Panc1 (cell line): ENCODE results near the gene MMP28. TPM values are rescaled to one million over a fixed set of nuclear protein-coding genes. Genes with fewer than 3 reads are reported as not detected.
A peak's percentile ranks its signal among the peaks of the same experiment; 100 is the strongest.

Experiments used
- ATAC-seq: fragments of 200-7000 bp; cut with Tn5 transposase; 2 replicates; pipeline ENCODE4 v1.9.1; 2020; ENCODE audit warnings: mild to moderate bottlenecking, moderate library complexity
- Bru-seq: library from RNA; stranded (reverse); fragments of 400-500 nt; gene quantifications from one replicate; lab custom pipeline; 2021; lab: Mats Ljungman, UMichigan
- BruChase-seq, 2 experiments: library from RNA; stranded (reverse); fragments of 400-500 nt; gene quantifications; one replicate each; lab custom pipeline; 2021; lab: Mats Ljungman, UMichigan
- BruUV-seq: library from RNA; stranded (reverse); fragments of 400-500 nt; replicated peaks from 2 replicates; lab custom pipeline; 2021; lab: Mats Ljungman, UMichigan
- CTCF ChIA-PET: fragments of 300-600 bp; sonication (Branson Sonifier 250); formaldehyde crosslinking; loops from one replicate; lab custom pipeline; 2022; ENCODE audit warnings: antibody characterized with exemption; lab: Charles Lee
- POLR2A ChIA-PET: fragments of 300-600 bp; sonication (Branson Sonifier 250); formaldehyde crosslinking; loops from one replicate; lab custom pipeline; 2022; ENCODE audit warnings: antibody characterized with exemption; lab: Charles Lee
- DNase-seq: peaks from one replicate; pipeline ENCODE4 v3.0.0-alpha.2; 2010; ENCODE audit warnings: low read depth, low spot score
- H3K27ac ChIP-seq: 2 replicates; pipeline ENCODE4 v1.5.1; 2011; ENCODE audit warnings: mild to moderate bottlenecking, low read length, inconsistent platforms
- H3K27me3 ChIP-seq: fragments of 200-500 bp; sonication (Bioruptor generic); 2 replicates; pipeline ENCODE4 v1.6.0; 2014; ENCODE audit warnings: low read length, inconsistent platforms; ENCODE audit not compliant: control insufficient read depth, insufficient read depth
- H3K36me3 ChIP-seq: fragments of 200-500 bp; sonication (Bioruptor generic); 2 replicates; pipeline ENCODE4 v1.5.1; 2014; ENCODE audit warnings: inconsistent platforms, mild to moderate bottlenecking, low read length, moderate library complexity; ENCODE audit not compliant: control insufficient read depth, insufficient read depth
- H3K4me1 ChIP-seq: 2 replicates; pipeline ENCODE4 v1.5.1; 2011; ENCODE audit warnings: inconsistent platforms, mild to moderate bottlenecking, low read length, moderate library complexity; ENCODE audit not compliant: control insufficient read depth, insufficient read depth
- H3K4me3 ChIP-seq, 2 experiments: 2 replicates each; pipeline ENCODE4 v1.5.1; 2011 to 2012; ENCODE audit warnings: low read depth in 2 of 2, low read length in 2 of 2, mild to moderate bottlenecking in 2 of 2, inconsistent platforms in 1 of 2, moderate library complexity in 1 of 2
- H3K9me3 ChIP-seq: fragments of 200-500 bp; sonication (Bioruptor generic); 2 replicates; pipeline ENCODE4 v1.5.1; 2014; ENCODE audit warnings: low read depth, mild to moderate bottlenecking, inconsistent platforms, low read length, moderate library complexity; ENCODE audit not compliant: control insufficient read depth, insufficient read depth
- CTCF ChIP-seq: fragments of 450-650 bp; IDR thresholded peaks from 2 replicates; pipeline ENCODE4 v1.5.1; 2017; ENCODE audit warnings: mild to moderate bottlenecking
- POLR2AphosphoS5 ChIP-seq: IDR thresholded peaks from 2 replicates; pipeline ENCODE4 v1.6.1; 2012; ENCODE audit warnings: mild to moderate bottlenecking, low read depth, low read length, moderate library complexity
- REST ChIP-seq, 2 experiments: IDR thresholded peaks; 2 replicates each; pipeline ENCODE4 v1.6.1; 2011 to 2012; ENCODE audit warnings: low read depth in 2 of 2, control low read depth in 1 of 2, low read length in 1 of 2, mild to moderate bottlenecking in 1 of 2, moderate library complexity in 1 of 2; ENCODE audit not compliant: insufficient read depth in 1 of 2
- SIN3A ChIP-seq: IDR thresholded peaks from 2 replicates; pipeline ENCODE4 v1.6.1; 2012; ENCODE audit warnings: low read depth, mild to moderate bottlenecking, low read length, moderate library complexity, borderline replicate concordance; ENCODE audit not compliant: insufficient read depth
- TCF7L2 ChIP-seq: IDR thresholded peaks from 2 replicates; pipeline ENCODE4 v1.6.1; 2011; ENCODE audit warnings: mild to moderate bottlenecking, low read depth, low read length, inconsistent platforms
- in situ Hi-C: cut with HindIII; loops from 2 replicates; pipeline ENCODE4 v1.10.0; 2016; ENCODE audit warnings: low sequenced_read_pairs, low pct_unique_long_range_greater_than_20kb
- intact Hi-C: fragments of 100-400 bp; cut with micrococcal nuclease; formaldehyde crosslinking; loops from one replicate; pipeline ENCODE4 v1.10.0; 2022; ENCODE audit not compliant: unreplicated experiment
- long read RNA-seq: library from polyadenylated mRNA; unstranded; transcript quantifications from one replicate; pipeline ENCODE4 v2.0.0, GENCODE V29; 2021; ENCODE audit not compliant: unreplicated experiment
- polyA plus RNA-seq: library from polyadenylated mRNA; unstranded; fragments of >200 nt; gene quantifications from one replicate; pipeline ENCODE4 v1.2.1, GENCODE V29; 2012; ENCODE audit warnings: missing spikeins; ENCODE audit not compliant: insufficient read length
- total RNA-seq: library from RNA; stranded (reverse); gene quantifications from one replicate; pipeline ENCODE4 v1.2.1, GENCODE V29; 2021; ENCODE audit not compliant: unreplicated experiment

Gene MMP28
- total RNA-seq (1.6 TPM), Bru-seq, nascent RNA (percentile 22 among the genes with signal in this experiment), BruChase-seq, experiment 1, labeled RNA remaining after a 2-hour chase (percentile 26 among the genes with signal in this experiment), BruChase-seq, experiment 2, labeled RNA remaining after a 6-hour chase (percentile 24 among the genes with signal in this experiment)
- 1.5 TPM for polyA plus RNA-seq
- long read RNA-seq = 0 reads

GRCh38 chr17:35795007-35795870 is at the start of gene MMP28:
Gene MMP28 (minus strand): TSS chr17:35795641. CDS start chr17:35795377, 264 bp downstream.
- Histone ChIP-seq H3K4me3 (peak within 1 kb of the TSS; percentile 48 to 60), H3K27ac (peak within 1 kb of the TSS; percentile 52; the same call in 1 of the 2 replicates), H3K9me3 (no peaks in the 10 kb centered on the region), H3K27me3 (peaks cover 12% of the 10 kb centered on the region), H3K36me3 (no peaks in the 10 kb centered on the region), H3K4me1 (peaks cover 5% of the 10 kb centered on the region; the same call in 1 of the 2 replicates)
- peak; percentile 34; the same call in 1 of the 2 replicates for TF ChIP-seq TCF7L2
- 0 out of 2 replicates have a peak, but pooled peaks have one; percentile 36 for TF ChIP-seq SIN3A
- TF ChIP-seq REST (IDR thresholded peaks at IDR 0.05; ENCODE audit: insufficient read depth in 1 of 2, low read depth in 2 of 2, low read length in 1 of 2) = no peak
- POLR2A ChIA-PET = interaction anchor here (0.6 kb wide), 1 partner anchor 47 kb away, joined by 3 read pairs; no protein-coding TSS in a partner anchor
- no TSS peak for BruUV-seq
- peak; percentile 82 for ATAC-seq
- CTCF ChIA-PET = interaction anchor here (1.4 kb wide), 1 partner anchor 31 kb away, joined by 5 read pairs; no protein-coding TSS in a partner anchor
- intact Hi-C loops = no loop called here
- in situ Hi-C loops = no loop called here
- no peak for DNase-seq

- no peak overlapping the region for H3K27ac ChIP-seq
- TF ChIP-seq TCF7L2 = no peak
- no peak for TF ChIP-seq SIN3A
- TF ChIP-seq CTCF = no peak
- TF ChIP-seq REST (IDR thresholded peaks at IDR 0.05; ENCODE audit: insufficient read depth in 1 of 2, low read depth in 2 of 2, low read length in 1 of 2) = no peak
- no peak for TF ChIP-seq POLR2AphosphoS5
- POLR2A ChIA-PET = no interaction called here
Measured at GRCh38 chr17:35844547-35844946, 49.1 kb upstream of the MMP28 start.

More at GRCh38 chr17:35844547-35844946, 49.1 kb upstream of the MMP28 start:
- Histone ChIP-seq H3K4me3 (no peak overlapping the region), H3K36me3 (peaks cover 52% of the 10 kb centered on the region), H3K9me3 (no peaks in the 10 kb centered on the region), H3K4me1 (no peaks in the 10 kb centered on the region), H3K27me3 (no peaks in the 10 kb centered on the region)
- BruUV-seq = TSS peak; percentile 96
- intact Hi-C loops = no loop called here
- DNase-seq = no peak
- in situ Hi-C loops = no loop called here
- CTCF ChIA-PET = no interaction called here
- no peak for ATAC-seq
